SU-DHL-6 (cell line): ENCODE measurements around the gene FAM110C.

Experiments used
- EZH2phosphoT487 ChIP-seq: fragments of 200-600 bp; sonication (generic), shearing (Covaris generic); conservative IDR thresholded peaks from 2 replicates; pipeline ENCODE4 v1.6.1; 2018; ENCODE audit warnings: mild to moderate bottlenecking, antibody characterized with exemption, low read length, moderate library complexity, mixed read lengths
- TF ChIP-seq, protein P1 (sequence below): fragments of 200-600 bp; sonication (generic); IDR thresholded peaks from one replicate; pipeline ENCODE4 v1.5.1; 2017; ENCODE audit warnings: antibody characterized with exemption, mild to moderate bottlenecking, low read length, moderate library complexity; ENCODE audit not compliant: insufficient read depth, poor library complexity, severe bottlenecking

DNA sequence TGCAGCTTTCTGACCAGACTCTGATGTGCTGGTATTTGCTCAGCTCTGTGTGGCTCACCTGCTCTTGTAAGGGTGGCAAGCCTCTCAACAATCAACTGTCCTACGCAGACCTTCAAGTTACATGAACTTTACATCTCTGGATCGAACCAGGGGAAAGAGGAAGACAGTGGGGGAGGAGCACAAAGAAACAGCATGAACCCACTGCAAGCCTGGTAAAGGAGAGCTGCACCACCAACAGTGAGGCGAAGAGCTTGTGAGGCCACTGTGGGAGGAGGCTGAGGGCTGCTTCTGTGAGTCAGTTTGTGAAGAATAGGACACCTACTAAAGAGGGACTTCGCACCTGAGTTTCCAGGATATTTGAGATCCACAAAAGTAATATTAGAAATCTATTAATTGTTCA, 18.8 kb upstream of the FAM110C start:
- TF ChIP-seq, protein P1, sequence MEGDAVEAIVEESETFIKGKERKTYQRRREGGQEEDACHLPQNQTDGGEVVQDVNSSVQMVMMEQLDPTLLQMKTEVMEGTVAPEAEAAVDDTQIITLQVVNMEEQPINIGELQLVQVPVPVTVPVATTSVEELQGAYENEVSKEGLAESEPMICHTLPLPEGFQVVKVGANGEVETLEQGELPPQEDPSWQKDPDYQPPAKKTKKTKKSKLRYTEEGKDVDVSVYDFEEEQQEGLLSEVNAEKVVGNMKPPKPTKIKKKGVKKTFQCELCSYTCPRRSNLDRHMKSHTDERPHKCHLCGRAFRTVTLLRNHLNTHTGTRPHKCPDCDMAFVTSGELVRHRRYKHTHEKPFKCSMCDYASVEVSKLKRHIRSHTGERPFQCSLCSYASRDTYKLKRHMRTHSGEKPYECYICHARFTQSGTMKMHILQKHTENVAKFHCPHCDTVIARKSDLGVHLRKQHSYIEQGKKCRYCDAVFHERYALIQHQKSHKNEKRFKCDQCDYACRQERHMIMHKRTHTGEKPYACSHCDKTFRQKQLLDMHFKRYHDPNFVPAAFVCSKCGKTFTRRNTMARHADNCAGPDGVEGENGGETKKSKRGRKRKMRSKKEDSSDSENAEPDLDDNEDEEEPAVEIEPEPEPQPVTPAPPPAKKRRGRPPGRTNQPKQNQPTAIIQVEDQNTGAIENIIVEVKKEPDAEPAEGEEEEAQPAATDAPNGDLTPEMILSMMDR: no peak
- no peak for TF ChIP-seq EZH2phosphoT487
